GM19397 (cell line): ENCODE results near the gene KAT6B.

Experiments
- ATAC-seq: cut with Tn5 transposase; IDR thresholded peaks from one replicate; pipeline ENCODE4 v1.9.1; 2021; ENCODE audit warnings: mild to moderate bottlenecking, moderate library complexity; ENCODE audit not compliant: unreplicated experiment

The KAT6B gene

DNA sequence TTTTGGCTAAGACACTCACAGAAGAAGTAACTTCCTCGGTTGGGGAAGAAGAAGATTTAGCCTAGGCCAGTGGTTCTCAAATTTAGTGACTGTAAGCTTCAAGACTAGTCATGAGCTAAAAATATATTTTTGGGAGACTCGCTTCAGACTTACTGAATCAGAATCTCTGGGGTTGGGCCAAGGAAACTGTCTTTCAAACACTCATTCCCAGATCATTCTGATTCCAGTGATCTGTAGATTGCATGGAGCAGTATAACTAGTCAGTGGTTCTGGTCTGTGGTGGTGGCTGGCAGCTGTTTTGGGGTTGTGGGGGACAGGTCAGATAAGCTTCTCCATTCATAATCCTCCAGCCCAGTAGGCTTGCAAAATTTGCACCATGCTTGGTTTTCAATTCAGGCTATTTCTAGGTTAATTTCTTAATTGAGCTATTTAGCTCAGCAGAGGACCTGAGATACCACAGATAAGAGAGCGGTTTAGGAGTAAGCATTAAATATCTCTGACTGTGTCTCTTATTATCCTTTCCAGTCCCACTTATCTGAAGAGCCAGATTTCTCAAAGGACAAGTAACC lies 3.8 kb upstream of the KAT6B start:
- no peak for ATAC-seq

DNA sequence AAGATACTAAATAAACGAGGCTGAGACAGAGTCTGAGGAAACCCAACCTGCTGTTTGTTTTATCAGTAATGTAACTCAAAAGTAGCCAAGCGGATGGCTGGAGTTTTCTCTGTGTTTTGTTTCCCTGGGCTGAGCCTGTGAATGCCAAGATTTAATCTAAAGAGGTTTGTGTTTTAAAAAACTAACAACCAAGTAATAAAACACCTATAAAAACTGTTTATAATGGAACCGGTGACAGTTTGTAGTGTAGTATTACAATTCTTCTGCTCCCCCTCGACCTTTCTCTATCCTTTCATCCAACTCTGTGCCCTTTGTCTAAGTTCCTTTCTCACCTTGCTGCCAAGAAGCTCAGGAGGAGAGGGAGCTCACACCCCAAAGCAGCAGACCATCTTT lies 2.6 kb upstream of the KAT6B start:
- no peak for ATAC-seq

DNA sequence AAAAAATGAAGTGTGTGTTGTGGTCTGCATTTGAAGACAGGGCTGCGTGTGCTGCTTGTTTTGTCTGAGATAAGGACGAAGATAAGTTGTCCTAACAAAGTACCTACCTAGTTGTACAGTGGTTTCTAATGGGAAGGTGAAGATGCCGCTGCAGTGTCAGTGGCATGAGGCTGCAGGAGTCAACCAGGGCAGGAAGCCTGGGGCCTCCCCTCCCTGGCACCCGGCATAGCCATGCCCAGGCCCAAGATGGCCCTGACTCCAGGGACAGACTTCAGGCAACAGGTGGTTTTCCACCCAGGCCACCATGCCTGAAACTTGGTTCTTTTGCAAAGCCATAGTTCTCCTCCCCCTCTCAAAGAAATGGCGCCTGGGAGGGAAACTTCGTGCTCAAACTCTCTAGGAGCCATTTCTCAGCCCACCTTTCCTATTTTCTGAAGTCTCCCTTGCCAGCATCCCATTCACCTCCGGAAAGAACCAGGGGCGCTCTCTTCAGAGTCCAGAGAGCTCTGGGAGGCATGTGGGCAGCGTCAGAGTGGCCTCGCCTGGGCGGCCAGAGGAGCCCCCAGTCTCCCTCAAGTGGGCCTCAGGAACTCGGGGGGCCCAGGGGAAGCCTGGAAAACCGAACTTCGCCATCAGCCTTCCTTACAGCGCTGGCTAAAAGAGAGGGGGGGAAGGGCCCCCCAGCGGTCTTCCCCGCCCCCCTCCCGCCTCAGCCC lies 2.1 kb upstream of the KAT6B start:
- no peak for ATAC-seq

DNA sequence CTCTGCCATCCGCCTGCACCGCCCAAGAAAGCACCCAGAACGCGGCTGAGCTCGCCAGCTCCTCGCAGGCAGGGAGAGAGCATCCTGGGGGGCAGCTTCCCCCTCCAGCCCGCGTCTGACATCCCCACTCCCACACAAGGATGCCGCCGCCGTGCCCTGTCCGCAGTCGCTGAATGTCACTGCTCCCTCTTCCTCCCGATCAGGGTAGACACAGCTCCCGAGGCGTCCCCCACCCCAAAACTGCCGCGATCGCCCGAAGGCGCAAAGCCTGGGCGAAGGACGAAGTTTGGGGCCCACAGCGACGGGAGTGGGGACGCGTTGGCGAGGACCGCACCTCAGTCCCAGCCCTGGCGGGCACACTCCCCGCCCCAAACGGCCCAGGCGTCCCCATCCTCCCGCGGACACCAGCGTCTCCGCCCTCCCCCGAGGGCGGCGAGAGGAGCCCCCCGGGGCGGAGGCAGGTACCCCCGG lies 1.5 kb upstream of the KAT6B start:
- ATAC-seq, result peak; percentile 2

DNA sequence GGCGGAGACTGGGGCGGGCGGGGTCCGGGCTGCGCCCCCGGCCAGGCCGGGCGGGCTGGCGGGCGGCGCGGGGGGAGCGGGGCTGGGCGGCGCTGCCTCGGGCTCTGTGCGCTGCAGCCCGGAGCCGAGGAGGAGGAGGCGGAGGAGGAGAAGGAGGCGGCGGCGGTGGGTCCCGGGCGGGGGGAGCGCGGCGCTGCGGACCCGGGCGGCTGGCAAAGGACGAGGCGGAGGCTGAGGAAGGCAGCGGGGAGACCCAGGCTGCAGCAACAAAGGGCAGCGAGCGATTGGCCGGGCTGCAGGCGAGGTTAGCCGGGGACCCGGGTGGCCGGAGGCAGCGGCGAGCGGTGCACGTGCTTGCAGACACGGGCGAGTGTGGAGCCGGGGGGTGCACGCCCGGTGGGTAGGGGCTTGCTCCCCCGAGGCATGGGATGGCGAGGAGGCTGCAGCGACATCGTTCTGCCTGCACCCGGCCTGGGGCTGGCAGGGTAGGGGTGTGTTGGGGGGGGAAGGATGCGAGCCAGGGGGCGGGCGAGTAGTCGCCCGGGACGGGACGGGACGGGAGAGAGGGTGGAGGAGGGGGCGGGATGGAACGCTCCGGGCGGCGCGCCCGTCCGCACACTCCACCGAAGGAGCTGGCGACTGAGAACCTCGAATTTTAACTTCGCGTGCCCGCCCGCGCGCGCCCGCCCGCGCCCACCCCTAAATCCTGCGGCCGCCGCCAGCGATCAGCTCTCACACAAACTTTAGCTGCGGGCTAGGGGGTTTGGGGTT lies 844 bp upstream of the KAT6B start:
- peak; percentile 5 for ATAC-seq

DNA sequence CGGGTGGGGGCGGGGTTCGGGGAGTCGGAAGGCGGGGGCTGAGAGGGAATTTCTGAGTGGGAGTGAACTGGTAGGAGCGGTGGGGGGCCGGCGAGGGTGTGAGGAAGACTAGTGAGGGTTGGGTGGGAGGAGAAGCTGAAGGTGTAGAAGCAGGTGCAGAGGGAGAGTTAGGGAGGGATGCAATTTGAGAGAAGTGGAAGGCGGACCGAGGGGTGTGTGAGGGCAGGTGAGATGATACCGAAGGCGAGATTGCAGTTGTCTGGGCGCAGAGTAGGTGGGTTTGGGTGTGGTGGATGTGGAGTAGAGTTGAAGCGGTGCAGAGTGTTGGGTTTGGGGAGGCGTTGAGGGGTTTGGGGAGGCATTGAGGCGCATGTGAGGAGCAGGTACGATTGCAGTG lies 643 bp downstream of the KAT6B start:
- ATAC-seq, result no peak

DNA sequence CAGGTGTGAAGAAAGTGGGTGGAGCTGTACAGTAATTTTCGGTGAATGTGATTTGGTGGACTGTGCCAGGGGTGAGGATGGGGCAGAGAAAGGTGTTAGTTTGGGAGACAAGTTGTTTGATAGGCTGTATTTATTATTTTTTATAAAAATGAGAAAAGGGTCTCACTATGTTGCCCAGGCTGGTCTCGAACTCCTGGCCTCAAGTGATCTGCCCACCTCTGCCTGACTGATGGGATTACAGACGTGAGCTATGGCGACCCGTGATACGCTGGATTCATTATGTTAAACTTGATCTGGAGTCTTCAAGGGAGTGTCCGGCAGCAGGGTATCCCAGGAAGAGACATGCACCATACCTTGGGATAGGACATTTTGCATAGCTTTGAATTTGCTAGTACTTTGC lies 1.3 kb downstream of the KAT6B start:
- ATAC-seq, result no peak

DNA sequence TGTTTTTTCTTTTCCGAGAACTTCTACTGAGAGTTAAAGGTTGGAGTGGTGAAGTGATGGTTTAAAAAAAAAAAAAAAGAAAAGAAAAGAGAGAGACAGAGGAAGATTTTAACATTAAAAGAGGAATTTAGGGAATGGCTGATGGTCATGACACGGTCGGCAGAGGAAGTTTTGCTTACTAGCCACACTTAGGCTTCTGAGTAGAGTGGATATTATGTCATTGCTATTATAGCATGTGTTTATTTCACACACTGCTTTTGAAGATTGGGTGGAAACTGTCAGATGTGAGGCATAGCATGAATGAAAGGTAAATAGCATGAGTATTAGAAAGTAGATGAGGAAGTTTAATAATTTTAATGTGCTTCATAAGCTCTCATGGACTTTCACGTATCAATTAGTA lies 2.5 kb downstream of the KAT6B start:
- ATAC-seq, result no peak

DNA sequence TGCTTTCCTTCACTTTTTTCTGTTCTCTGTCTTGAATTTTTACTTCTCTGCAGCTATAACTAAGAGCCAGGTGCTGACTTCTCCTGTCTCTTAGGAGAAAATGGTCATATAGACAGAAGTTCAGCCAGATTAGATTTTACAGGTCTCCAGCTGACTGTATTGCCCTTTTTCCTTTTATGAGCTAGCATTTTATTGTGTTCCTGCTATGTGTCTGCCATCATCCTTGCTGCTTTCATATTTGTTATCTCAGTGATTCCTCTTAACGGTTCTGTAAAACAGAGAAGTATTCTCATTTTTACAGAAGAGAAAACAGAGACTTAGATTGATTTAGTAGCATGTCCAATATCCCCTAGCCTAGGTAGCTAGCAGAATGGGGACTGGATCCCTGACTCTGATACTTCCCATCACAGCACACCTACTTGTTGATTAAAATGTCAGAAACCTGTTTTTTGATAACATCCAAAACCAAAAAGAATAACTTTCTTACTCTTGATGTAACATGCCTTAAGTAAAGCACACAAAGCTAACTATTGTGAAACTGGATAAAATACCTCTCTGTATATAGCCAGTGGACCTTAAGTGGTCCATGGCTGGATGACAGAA lies 5.2 kb downstream of the KAT6B start:
- ATAC-seq, result no peak

DNA sequence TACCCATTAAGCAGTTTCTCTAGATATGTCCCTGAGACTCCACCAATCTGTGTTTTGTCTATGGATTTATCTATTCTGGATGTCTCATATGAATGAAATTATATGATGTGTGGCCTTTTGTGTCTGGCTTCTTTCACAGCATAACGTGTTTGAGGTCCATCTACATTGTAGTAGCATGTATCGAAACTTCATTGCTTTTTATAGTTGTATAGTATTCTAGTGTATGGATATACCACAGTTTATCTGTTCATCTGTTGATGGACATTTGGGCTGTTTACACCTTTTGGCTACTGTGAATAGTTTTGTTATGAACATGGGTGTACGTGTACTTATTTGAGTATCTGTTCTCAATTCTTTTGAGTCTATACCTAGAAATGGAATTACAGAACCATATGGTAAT lies 9.6 kb downstream of the KAT6B start:
- no peak for ATAC-seq

DNA sequence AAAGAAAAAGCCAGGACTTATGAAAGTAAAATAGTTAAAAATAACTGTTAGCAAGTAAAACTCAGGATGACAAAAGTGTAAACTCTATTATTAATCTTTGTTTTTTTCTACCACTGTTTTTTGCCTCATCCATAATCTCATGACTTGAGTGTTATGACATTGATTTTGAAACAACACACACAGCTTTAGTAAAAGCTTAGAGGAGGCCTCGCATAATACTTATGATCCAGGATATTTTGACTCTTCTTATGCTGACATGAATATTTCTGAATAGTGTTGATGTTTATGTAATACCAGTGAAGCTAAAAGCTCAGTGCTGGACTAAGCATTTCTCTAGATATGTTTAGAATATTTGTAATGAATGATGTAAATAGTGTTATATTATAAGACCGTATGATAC lies 10.5 kb downstream of the KAT6B start:
- no peak for ATAC-seq

DNA sequence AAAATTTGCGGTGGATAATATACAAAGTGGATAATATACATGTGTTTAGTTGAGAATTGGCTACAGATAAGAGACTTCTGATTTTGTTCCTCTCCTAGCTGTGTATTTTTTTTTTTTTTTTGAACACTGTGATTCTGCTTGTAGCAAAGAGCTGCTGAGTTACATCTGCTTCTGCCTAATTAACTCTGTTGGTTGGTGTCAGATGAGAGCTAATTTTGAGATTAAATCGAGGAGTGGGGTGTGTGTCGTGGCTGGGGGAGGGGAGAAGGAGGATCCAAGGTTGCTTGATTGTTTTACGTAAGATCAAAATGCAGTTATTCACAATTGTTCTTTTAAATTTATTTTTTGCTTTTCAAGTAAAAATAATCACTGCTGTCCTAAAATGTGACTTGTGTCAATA lies 11.3 kb downstream of the KAT6B start:
- ATAC-seq, result no peak

DNA sequence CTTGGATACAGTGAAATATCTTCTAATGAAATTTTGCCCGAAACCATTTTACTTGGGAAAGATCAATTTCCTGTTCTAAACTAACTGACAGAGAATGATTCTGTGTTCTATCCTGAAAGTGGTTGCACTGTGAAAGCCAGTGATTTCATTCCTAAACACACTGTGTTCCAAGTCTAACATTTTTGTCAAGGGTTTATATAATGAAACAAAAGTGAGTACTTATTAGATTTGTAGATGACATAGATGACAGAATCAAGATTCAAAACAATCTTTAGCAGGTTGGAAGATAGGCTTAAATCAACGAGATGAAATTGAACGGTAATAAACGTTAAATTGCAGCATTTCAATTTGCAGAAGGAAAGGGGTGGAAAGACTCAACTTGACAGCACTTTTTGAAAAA lies 13.3 kb downstream of the KAT6B start:
- ATAC-seq, result no peak

DNA sequence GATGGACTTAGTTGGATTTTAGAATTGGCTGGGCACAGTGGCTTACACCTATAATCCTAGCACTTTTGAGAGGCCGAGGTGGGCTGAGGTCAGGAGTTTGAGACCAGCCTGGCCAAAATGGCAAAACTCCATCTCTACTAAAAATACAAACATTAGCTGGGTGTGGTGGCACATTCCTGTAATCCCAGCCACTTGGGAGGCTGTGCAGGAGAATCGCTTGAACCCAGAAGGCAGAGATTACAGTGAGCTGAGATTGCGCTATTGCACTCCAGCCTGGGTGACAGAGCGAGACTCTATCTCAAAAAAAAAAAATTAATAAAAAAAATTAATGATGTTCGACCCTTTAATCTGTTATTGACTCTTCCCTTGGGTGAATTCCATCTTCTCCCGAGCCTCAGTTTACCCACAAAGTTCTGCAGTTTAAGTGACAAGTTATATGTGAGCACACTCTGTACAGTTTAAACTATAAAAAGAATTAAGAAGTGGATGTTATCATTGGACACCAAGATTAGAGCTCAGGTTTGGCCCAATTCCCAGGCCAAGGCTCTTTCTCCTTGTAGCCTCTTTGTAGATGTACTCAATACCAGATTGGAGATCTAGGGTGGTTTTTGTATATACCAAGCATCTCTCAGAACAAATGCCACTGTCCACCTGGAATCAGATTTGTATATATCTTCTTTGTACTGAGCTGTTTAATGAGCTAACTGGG lies 15.0 kb downstream of the KAT6B start:
- ATAC-seq, result no peak

DNA sequence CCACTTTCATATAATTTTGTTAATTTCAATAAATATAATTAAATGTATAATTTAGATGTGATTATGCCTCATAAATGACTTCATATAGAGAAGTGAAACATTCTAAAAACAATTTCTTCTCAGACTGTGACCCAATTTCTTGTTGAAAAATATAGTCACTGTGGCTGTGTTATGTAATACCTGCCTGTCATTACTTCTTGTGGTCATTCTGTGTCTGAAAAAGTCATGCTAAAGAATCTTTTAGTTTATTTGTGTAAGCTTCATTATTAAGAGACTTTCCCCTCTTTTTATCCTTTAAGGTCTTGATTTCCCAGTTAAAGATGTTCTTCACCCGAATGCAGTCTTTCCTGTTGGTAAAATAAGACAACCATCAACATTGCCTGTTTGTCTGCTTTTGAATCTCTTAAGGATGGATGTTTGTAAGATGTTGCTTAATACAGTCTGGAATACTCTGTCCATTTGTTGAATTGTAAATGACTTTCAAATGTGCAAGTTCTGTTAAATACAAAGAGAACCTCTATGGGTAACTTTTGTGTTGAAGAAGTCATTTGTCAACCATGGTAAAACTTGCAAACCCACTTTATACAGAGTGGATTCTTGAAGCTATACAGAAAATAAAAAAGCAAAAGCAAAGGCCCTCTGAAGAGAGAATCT lies 16.0 kb downstream of the KAT6B start:
- ATAC-seq, result no peak

DNA sequence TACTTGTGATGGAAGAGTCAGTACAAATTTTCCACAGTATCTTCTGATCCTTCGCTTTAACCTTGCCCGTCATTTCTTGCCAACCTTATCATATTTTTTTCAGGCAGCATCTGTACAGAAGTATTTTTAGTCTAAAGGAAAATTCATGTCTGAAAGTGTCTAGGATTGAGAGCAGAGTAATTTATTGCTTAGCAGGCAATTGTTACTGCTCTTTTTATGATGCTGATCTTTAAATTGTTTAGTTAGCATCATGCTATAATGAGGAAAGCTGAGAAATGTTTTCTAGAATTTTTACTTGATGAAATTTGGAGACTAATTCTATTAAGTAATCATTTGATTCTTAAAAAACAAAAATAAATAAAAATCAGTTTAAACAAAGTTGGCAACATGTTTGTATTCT lies 20.6 kb downstream of the KAT6B start:
- ATAC-seq, result no peak

DNA sequence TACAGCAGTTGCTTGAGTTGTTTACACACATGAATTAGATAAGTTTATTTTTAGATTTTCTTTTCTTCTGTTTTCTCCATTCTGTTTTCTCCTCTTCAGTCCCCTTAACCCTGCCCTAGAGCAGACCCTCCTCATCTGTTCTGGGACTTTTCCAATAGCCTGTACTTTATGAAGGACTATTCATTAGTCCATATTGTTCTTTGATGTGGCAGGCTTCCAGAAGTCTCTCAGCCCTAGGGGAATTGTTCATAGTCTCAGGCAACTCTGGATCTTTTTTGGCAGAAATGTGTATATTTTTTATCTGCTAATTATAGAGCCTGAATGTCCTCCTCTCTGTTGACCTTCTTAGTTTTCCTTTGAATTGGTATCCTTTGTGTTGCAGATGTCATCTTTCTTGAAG lies 25.4 kb downstream of the KAT6B start:
- ATAC-seq, result no peak

DNA sequence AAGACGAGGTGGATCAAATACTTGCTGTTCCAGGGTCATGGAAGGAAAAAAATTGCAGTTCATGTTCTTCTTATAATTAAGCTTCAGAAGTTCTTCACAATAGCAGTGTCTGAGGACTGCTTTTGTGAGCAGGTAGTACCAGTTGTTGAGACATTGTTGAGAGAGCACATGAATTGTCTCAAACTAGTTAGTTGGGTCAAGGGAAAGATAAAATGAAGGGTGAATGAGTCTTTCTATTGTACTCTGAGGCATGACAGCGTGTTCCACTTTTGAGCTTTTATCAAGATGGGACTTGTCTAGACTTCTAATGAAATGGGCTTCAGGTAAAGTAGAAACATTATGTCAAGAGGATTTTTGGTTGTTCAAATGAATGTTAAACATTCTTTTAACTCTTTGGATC lies 26.0 kb downstream of the KAT6B start:
- no peak for ATAC-seq

DNA sequence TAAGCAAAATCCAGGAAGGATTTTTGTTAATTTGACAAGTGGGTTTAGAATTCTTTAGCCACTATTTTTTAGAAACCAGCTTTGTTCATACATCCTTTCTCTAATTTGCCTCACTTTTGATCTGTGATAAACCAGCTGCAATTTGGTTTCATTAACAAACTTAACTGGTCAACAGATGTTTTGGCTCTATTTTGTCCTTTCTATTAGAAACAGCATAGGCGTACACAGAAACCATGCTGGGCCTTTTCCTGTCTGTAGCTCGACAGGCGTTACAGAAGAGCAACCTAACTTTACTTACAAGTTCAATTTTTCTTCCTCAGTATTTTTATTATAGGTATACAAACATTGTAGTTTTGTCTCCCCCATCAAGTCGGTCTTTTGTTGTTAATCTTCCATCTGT lies 28.2 kb downstream of the KAT6B start:
- no peak for ATAC-seq

DNA sequence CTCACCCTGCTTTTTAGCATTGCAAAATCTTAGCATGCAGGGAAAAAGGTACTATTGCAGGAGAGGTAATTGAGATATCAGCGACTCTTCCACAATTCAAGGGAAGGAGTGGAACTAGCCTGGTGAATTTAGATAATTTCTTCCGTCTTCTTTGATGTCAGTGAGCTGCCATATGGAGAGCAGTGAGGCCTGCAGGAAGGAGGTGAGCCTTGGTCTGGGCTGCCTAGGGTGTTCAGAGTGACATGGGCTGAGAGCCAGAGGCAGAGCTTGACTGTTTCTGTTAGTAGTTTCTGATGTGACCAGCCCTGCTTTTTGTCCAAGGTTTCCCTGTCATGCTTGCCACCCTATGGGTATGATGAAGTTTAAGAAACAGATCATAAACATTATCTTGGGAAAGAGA lies 28.6 kb downstream of the KAT6B start:
- ATAC-seq, result no peak

DNA sequence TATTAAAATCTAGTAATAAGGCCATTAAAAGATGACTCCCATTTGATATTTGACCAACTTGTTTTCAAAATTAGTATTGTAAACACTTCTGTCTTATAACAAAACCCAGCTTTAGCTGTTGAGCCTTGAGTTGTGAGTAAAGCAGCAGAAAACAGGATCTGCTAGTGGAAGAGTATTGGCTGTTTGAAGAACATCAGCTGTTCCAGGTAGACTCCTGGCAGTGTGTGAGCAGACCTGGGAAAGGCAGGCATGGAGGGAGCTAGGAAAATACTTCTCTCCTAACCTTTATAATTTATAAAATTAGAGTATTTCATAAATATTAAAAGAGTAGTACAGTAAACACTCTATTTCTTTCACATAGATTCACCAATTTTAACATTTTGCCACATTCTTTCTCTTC lies 29.0 kb downstream of the KAT6B start:
- ATAC-seq, result no peak
